HG03439 (cell line): ENCODE measurements around the gene CTDNEP1.

Experiments used
- ATAC-seq: cut with Tn5 transposase; IDR thresholded peaks from one replicate; pipeline ENCODE4 v1.9.1; 2021; ENCODE audit warnings: mild to moderate bottlenecking, moderate library complexity; ENCODE audit not compliant: unreplicated experiment

Gene CTDNEP1

DNA sequence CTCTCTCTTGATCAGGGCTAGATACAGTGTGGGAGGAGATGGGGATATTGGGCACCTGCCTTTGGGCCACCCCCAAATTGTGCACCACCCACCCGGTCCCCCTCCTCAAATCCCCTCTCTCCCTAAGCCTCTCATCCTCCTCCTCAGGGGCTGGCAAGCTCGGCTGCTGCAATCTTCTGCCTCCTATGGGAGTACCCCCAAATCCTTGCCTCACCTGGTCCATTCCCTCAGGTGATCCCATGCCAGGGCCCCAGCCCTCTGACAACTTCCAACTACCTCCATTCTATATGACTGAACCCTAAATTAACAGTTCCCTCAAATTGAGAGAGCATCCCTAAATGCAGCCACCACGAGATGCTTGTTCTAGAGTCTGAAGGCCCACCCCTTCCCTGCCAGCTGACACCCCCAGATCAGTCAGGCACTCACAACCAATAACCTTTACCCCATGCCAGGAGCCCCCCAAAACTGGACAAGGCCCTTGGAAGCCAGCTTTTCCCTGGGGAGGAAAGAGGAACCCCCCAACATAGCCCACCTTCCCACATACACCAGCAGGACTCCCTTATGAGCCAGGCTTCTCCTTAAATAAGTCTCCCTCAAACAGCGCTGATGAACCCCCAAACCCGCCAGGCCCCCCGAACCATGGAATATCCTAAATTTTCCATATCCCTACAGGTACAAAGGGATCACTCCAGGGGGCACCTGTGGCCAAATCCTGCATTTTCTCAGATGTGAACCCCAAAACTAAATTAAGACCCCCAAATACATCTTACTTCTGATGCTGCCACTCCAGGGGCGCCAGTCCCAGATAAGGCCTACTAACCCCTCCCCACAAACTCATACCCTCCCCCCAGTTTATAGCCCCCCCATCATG, 35.1 kb downstream of the CTDNEP1 start:
- no peak for ATAC-seq

DNA sequence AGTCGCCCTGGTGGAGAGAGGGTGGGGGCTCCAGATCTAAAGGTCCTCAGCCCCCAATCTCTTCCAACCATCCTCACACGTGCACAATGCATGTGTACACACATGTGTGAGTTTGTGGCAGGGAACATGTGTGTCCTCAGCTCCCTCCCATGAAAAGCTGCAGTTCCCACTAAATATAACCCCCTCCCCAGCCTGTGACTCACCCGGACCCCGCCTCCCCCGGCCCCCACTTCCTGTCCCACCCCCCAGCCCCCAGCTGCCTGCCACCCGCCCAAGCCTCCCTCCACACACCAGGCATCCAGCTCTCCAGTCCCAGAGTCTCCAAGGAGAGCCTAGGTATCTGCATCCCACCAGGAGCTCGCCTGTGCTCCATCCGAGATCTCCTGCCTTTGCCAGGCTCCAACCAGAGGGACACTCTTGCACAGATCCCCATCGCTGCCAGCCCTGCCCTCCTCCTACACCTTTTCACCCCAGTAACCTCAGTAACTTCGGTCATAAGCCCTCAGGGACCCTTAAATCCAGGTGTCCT, 35.8 kb downstream of the CTDNEP1 start:
- no peak for ATAC-seq

DNA sequence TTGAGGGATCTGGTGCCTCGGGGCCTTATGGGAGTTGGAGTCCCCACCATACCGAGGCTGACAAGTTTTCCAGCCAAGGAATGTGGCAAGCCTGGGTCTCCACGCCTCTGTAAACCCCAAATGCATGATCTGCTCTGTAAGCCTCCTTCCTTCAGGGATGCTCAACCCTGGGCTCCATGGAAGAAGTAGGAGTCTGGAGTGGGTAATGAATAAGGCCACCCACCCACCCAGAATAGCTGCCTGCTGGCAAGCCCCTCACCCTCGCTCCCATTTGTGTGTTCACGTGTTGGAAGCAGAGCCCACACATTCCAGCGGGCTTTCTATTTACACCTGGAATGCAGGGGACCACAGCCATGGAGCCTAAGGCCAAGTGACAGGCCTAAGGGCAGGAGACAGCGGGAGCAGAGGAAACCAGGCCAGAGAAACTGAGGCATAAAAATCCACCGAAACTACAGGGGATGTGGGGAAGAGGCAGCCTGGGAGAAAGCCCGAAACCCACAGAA, 36.3 kb downstream of the CTDNEP1 start:
- no peak for ATAC-seq

DNA sequence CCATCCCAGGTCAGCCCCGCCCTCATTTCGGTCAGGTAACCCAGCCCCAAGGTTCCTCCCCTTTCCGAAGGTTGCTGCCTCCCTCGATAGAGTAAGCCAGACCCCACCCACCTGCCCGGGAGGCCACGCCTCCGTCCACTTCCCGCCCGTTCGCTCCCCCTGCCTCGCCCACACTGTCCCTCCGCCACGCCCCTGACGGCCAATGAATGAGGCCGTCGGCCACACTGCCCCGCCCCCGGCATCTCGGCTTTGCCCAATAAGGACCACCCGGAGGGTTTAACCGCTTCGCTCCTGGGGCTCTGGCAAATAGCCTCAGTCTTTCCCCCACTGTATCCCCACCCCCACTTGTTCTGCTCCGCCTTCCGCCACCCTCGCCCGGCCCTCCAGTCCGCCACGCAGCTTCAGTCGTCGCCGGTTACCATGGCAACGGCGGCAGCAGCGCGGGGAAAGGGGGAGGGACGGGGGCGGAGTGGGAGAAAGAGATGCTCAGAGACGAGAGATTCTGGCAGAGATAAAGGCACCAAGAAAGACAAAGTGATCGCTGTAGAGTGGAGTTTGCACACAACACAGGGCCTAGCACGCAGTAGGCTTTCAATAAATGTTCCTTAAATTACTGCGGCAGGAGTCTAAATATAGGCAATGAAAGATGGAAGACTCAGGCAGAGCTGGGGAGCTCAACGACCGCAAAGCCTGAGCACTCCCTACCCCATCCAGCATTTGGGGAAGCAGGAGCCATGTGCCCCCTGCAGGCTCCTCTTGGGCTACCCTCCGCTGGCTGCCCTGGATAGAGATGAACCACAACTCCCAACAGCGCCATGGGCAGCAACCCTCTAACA, 37.0 kb downstream of the CTDNEP1 start:
- ATAC-seq, result peak; percentile 78

DNA sequence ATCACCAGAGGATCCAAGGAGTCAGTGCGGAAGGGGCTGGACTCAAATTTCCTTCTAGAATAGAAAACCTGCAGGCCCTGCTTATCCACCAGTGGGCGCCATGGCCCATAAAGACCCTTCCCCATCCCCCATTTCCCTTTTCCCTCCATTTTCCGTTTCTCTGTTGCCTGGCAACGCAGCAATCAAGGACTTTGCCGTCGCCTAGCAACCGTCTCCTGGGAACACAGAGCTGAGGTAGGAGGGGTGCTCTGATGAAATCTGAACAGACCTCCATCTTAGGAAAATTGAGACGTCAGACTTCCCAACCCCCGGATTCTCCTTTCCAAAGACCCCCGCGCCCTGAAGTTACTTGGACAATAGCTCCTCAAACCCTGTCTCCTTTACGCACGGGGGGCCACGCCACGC, 37.6 kb downstream of the CTDNEP1 start:
- no peak for ATAC-seq

DNA sequence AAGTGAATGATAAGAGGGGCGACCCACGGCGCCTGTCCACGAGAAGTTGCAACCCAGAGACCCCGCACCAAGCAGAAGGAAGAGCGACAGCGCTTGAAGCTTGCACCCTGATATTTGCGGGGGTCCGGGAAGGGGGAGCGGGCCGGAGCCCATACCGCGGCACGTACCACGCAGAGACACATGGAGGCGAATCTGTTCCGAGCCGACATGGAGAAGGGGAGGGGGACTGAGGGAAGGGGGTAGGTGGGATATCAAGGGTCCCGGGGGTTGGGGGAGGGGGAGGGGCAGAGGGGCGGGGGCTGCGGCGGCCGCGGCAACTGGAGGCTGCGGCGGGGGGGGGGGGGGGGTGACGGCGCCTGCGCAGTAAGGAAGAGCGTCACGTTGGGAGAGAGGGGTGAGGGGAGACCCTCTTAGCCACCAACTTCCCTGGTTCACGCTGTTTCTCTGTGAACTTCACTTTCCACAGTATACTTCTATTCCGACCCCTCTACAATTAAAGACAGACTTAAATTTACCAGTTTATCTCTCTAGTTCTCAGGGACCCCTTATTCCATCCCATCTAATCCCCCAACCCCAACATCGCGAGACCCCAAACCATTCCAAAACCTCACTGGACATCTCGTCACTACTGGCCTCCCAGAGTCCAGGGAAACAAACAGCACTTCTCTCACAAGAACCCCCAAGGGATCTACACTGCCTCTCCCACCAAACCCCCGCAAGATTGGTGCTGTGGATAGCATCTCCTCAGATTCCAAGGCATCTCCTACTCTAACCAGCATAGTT, 39.9 kb downstream of the CTDNEP1 start:
- ATAC-seq, result no peak

DNA sequence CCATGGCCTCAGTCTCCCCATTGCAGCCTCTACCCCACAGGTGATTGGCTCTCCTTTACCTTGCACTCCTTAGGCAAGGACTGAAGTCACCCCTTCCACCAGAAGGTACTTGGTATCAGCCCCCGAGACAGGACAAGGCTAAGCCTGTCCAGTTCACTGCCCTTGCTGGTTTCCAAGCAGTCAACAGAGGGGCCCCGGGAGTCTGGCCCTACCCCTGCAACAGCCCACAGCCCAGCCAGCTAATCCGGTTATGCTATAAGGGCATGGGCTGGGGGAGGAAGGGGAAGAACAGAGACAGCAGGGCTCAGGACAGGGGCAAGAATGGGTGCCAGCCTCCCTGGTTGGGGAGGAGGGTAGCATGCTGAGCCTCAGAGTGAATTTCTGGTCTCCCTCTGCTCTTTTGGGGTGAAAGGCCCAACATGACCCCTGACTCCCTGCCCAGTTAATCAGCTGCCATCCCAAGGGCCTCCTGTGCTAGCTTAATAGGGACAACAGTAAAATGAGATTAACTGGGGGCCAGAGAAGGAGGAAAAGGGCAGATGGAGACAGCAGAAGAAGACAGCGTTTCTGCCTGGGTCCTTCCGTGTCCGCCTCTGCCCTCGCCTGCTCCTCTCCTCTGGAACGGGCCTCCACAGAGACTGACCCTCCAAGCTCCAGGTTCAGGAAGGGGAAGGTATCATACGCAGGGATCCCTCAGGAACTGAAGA, 42.6 kb downstream of the CTDNEP1 start:
- no peak for ATAC-seq

DNA sequence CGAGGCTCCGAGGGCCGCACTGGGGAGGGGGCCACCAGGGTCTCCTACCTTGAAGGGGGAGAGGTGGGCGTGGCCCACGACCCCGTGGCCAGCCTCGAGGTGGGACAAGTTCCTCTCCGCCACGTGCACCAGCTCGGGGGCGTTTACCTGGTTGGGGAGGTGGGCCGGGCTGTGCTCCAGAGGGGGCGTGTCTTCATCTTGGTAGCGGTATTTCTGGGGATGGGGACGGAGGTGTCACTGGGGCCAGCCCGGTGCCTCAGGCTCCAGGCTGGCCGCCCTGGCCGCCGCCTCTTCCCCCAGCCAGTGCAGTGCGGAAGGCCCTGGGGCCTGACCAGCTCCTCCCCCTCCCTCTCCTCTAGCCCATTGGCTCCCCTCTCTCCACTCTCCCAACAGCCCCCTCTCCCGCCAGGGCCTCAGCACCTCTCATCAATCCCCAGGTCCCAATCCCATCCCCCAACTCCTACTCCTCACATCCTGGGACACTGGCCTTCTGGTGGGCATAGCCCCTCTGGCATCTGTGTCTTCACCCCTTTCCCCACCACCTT, 43.4 kb downstream of the CTDNEP1 start:
- no peak for ATAC-seq

DNA sequence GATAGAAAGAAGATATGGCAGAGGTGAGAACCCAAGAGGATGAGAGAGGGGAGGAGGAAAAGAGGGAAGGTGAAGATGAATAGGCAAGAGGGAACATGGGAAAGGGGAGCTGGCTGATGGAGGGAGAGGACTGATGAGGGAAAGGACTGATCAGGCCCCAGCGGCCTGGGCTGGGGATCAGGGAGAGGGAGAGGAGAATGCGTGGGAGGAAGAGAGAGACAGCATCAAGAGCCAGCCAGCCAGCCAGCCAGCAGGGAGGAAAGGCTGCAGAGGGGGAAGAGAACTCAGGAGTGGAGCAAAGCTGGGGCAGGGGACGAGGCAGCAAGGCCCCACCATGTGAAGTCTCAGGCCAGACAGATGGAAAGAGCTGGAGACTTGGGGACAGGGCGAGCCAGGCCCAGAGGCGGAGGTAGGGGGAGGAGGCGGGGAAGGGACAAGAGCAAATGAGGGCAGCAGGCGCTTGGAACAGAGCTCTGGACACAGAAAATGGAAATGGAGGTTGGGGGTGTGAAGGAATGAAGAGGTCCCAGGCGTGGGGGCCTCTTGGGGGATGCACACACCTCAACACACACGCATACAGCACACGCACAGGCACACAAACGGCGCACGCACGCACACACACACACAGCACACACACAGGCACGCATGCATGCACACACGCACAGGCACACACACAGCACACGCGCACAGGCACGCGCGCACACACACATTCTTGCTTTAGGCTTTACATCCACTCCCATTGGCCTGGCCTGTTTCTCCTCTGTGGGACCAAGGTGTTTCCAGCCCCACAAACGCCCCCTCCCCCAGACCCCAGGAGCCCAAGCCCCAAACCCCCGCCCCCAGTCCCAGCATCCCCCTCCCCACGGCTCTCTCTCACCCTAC, 44.2 kb downstream of the CTDNEP1 start:
- no peak for ATAC-seq

DNA sequence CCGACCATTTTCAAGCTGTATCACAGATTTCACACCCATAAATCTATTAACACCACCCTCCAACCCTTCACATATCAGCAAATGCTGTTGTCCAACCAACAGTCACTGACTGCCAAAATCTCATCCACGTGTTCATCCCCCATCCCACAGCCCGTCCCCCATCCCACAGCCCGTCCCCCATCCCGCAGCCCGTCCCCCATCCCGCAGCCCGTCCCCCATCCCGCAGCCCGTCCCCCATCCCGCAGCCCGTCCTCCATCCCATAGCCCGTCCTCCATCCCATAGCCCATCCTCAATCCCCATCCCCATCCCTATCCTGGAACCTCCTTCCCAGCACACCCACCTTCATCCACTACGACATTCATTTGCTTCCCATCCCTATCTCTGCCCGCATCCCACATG, 46.0 kb downstream of the CTDNEP1 start:
- ATAC-seq, result no peak

DNA sequence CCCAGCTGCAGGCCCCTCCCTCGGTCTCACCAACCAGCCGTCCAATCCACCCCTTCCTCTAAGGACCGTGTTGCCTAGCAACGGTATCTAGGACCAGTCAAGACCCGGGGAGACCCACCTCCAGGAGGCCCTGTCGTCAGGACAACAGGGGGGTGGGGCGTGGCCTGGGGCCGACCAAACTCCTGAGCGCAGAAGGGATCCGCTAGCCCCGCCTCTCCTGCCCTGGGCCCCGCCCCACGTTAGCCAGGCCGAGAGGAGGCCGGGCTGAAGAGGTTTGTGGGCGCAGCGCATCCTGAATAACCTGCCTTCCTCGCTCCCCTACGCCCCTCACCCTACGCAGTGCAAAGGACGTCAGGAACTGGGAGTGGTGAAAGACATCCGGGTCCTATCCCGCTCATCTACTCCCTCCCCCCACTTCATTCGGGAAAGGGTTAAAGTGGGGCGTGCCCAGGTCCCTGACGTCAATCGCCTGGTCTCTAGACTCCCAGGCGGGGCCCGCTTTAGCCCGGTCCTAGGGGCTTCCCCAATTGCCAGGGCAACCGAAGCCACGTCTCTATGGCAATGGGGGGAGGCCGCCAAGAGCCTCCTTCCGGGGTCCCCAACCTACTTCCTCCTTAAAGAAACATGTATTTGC, 46.6 kb downstream of the CTDNEP1 start:
- peak; percentile 78 for ATAC-seq

DNA sequence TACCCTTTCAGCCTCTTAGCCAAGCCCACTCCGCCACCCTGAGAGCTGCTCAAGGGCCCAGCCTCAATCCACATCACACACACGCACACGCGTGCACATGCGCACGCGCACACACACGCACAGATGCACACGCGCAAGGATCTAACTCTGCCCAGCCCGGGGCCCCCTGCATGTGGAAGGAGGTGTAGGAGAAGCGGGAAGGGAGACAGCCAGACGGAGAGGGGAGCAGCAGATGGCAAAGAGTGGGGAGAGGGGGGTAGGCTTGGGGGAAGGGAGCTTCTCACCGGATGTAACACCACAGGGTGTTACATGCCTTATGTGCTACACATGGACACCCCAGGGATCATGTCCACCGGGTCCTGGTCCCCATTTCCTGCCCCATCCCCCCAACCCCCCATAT, 47.2 kb downstream of the CTDNEP1 start:
- no peak for ATAC-seq

DNA sequence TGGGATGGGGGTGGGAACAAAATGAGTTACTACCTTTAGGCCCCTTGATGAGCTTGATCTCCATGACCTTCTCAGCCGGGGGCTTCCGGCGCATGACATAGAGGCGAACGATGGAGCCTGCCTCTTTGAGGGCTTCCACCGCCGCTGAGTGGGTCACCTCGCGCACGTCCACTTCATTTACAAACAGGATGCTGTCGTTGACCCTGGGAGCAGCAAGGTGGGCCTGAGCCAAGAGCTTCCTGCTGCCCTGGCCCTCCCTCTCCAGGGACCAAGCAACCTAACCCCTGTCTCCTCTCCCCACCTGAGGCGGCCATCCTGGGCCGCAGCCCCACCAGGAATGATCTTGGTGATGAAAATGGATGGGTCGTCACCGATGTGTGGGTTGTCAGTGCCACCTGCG, 48.1 kb downstream of the CTDNEP1 start:
- no peak for ATAC-seq

DNA sequence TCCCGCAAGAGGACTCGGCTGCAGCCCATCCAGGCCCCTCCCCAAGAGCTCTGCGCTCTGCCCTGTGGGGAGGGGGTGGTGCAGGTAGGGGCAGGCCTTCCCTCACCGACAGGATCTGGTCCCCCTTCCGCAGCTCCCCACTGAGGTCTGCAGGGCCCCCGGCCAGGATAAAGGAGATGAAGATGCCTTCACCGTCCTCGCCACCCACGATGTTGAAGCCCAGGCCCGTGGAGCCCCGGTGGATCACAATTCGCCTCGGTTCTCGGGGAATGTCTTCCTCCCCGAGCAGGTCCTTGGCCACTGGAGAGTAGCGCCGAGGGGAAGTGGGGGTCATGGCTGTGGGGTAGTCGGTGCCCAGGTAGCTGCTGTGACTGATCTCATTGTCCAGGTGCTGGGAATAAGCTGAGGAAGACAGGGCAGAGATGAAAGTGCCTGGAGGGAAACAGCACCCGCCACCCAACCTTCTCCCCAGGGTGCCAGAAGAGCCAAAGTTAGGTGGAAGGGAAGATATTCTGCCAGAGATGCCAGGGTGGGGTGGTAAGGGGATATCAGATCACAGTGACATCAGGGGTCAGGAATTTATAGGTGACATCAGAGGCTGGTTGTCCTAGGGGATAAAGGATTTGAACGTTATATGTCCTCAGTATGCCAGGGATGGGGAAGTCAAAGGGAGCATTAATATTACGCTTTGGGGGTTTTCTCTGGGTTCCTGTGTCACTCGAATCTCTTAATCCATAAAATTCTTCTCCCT, 54.7 kb downstream of the CTDNEP1 start:
- ATAC-seq, result no peak

DNA sequence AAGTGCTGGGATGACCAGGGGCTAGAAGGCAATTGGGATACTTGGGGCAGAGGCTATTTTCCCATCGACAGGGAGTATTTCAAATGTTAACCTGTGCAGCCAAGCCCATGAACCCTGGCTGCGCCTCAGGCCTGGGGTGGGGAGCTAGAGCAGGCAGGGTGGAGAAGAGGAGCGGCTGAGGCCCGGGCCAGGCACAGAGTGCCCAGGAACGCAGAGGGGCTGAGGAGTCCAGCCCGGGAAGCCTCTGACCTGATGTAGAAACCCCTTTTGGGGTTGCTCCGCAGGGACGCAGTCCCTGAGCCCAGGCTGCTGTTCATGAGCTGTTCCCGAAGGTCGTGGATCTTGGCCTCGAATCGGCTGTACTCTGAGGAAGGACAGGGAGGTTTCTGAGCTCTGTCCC, 55.6 kb downstream of the CTDNEP1 start:
- ATAC-seq, result no peak
